ENCODE data around the gene ADARB1.

Gene ADARB1

DNA sequence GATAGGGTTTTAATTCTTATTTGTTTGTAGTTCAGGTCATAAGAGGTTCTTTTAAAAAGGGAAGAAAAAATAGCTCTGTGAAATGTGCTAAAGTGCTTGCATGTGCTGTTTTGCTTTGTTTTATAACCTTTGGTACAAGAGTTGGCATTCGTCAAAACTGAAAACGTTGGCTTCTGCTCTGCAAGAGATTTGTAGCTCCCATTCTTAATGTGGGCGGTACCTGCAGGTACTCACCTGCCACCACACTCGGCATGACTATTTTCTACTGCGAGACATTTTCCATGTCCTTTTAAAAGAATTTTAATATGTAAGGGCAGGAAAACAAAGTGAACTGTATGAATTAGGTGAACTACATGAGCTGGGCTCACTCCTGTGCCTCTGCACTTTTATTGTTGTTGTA lies 92.6 kb downstream of the ADARB1 start:
- DNase-seq: peak in 20 of 42 donors; percentile 23 to 77 (median 46)
- intact Hi-C loops (cut with DNase I): no loop called here

DNA sequence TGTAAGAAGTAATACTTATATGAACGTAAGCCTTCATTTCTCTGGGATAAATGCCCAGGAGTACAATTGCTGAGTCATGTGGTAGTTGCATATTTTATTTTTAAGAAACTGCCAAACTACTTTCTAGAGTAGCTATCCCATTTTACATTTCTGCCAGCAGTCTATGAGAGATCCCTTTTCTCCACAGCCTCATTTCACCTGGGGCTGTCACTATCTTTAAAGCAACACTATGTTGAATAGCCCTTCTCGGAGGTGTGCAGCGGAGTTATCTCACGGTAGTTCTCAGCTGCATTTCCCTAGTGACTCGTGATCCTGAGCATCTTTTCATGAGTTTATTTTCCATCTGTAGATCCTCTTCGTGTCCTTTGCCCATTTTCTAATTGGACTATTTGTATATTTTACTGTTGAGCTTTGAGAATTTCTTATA lies 93.4 kb downstream of the ADARB1 start:
- no peak for DNase-seq
- intact Hi-C loops (cut with DNase I): no loop called here

DNA sequence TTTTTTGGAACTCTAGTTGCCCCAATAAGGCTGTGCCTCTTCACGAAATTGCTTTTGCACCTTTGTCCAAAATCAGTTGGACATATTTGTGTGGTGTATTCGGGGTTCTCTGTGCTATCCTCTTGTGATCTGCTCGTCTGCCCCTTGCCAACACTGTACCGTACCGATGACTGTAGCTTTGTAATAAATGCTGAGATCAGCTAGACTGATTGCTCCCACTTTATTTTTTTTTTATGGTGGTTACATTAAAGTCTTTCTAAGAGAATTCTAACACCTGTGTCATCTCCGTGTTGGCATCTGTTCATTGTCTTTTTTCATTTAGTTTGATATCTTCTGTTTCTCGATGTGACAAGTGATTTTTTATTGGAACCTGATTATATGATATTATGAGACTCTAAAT lies 94.1 kb downstream of the ADARB1 start:
- intact Hi-C loops (cut with DNase I): no loop called here
- no peak for DNase-seq

DNA sequence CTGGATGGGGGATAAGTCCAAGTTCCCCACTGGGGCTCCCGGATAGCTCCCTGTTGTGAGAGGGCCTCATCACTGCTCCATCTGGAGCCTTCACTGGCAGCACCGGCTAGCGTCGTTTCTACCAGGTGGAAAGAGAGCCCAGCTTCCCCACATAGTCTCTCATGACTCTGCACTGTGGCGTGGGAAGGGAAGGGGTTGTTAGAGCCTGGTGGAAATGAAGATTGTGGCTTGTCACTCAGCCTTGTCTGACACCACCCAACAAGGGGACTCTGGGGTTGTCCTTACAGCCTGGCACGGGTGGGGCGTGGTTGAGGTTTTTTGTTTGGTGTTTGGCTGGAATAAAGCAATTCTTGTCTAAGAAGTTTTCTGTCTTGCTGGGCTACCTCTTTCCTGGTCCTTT lies 94.6 kb downstream of the ADARB1 start:
- intact Hi-C loops (cut with DNase I): no loop called here
- DNase-seq: peak in 3 of 42 donors; percentile 26 to 33 (median 32)

DNA sequence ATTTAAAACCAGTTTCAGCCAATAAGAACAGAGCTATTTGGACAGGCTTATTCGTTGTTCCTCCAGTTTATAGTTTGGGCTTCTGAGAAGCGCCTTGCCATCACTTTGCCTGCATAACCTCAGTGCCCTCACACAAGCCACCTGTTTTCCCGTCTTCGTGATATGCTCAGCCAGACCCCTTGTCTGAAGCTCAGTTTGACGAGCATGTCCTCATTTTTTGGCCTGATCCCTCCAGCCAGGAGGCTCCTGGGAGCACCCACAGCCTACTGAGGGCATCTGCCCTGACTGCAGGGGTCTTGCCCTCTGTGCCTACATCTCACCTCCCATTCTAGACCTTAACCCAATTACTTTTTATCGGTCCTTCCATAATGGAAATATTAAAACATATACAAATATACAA lies 95.3 kb downstream of the ADARB1 start:
- intact Hi-C loops (cut with DNase I): no loop called here

DNA sequence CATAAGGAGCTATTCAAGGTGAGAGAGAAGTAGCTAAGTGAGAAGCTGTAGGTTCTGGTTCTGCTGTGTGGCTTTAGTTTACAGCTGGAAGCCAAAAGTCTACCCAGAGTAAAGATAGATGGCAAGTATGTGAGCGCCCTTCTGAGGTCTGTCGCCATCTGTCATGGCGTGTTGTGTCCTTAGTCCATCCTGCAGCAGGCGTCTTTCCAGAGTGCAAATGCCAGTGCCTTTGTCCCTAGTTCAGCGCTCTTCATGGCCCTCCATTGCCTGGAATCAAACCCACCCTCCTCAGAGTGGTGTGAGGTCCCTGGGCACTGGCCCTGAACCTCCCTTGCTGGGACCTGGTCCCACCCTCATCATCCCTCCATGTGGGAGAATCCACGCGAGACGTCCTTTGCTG lies 96.6 kb downstream of the ADARB1 start:
- no peak for DNase-seq
- intact Hi-C loops (cut with DNase I): no loop called here

More for the DNA sequence above, 95.3 kb downstream of the ADARB1 start:
- DNase-seq: no peak

DNA sequence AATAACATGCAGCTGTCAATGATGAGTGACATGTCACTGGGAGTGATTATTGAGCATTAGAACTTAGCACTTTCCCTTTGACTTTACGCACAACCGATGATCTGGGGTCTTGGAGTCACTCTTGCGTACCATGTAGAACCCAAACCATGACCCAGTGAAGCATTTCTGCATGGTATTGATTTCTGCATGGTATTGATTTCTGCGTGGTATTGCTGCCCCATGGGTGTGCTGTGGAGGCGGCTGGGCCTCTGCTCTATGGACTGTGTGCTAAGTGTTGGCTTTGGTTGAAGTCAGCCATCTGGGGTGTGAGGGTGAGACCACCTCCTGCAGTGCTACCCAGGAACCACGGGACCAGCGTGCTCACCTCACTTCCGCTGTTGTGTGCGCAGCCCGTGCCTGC lies 98.0 kb downstream of the ADARB1 start:
- DNase-seq: no peak

DNA sequence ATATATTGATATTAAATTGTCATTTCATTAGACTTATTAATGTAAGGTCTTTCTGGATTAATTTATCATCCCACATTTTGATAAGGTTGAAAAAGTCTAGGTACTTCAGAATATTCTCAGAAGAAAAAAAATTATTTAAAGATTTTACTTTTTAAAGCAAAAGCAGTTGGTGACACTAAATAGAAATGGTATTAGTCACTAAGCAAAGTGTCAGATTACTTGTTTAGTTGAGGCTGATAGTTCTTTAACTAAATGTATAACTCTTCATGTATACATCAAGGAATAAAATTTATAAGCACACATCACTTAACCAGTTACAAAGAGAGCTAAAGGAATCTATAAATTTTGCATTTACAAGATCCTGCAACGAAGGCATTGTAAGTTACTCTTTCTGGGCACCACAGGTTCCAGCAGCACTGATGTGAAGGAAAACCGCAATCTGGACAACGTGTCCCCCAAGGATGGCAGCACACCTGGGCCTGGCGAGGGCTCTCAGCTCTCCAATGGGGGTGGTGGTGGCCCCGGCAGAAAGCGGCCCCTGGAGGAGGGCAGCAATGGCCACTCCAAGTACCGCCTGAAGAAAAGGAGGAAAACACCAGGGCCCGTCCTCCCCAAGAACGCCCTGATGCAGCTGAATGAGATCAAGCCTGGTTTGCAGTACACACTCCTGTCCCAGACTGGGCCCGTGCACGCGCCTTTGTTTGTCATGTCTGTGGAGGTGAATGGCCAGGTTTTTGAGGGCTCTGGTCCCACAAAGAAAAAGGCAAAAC lies 101.1 kb downstream of the ADARB1 start:
- intact Hi-C loops (cut with DNase I): no loop called here
- DNase-seq: no peak

More for the DNA sequence above, 98.0 kb downstream of the ADARB1 start:
- intact Hi-C loops (cut with DNase I): no loop called here

DNA sequence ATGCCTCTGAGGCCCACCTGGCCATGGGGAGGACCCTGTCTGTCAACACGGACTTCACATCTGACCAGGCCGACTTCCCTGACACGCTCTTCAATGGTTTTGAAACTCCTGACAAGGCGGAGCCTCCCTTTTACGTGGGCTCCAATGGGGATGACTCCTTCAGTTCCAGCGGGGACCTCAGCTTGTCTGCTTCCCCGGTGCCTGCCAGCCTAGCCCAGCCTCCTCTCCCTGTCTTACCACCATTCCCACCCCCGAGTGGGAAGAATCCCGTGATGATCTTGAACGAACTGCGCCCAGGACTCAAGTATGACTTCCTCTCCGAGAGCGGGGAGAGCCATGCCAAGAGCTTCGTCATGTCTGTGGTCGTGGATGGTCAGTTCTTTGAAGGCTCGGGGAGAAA lies 101.8 kb downstream of the ADARB1 start:
- intact Hi-C loops (cut with DNase I): no loop called here
- no peak for DNase-seq

DNA sequence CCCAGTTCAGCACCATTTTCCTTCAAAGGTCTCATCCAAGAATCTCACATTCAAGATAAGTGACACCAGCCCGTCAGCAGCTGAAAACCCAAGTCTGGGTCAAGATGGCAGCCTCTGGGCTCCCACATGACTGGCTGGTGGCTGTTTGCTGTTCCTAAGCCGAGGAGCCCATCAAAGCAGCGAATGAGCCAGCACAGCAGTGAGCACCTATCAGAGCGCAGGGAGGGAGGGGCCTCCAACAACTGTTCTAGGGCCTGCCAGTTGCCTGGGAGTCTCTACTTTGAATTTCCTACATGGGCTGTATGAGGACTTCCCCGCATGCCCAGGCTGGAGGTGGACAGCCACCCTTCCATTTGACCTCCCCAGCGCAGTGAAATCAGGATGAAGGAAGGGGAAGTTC lies 102.7 kb downstream of the ADARB1 start:
- no peak for DNase-seq
- intact Hi-C loops (cut with DNase I): no loop called here

DNA sequence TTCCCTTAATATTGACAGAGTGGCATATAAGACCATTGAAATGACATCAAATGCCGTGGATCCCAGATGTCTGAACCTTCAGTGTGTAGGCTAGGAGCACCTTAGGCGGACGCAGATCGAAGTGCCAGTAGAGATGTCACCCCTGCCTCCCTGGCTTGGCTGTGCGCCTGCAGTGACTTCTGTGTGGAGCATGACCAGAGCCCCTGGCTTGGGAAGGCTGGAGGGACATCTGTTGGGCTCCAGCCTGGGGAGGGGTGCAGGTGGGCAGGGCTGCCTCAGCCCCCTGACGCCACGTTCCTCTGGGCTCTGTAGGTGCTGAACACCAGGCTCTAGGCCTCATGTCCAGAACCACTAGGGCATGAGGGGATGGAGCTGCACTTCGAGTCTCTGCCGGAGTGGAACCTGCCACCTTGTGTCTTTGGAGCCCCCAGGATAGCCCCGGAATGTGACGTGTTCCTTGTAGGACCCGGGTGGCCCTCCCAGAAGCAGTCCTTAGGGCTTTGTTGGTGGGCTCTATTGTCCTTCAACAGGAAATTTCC lies 103.8 kb downstream of the ADARB1 start:
- no peak for DNase-seq
- intact Hi-C loops (cut with DNase I): no loop called here

DNA sequence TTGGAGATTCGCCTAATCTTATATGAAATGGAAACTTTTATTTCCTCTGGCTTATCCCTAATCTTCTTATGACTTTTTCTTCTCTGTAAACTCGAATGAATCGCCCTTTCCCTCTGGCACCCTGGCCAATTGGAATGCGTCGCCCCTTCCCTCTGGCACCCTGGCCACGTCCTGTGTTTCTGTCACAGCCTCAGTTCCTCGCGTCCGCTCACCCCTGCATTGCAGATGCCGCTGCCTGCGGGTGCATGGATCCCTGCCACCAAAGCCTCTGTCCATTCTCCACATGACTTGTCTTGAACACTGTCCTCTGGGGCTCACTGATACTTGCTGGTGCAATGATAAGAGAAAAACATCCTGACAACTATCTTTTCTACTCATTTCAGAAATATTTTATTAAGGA lies 104.6 kb downstream of the ADARB1 start:
- intact Hi-C loops (cut with DNase I): no loop called here
- DNase-seq: no peak

DNA sequence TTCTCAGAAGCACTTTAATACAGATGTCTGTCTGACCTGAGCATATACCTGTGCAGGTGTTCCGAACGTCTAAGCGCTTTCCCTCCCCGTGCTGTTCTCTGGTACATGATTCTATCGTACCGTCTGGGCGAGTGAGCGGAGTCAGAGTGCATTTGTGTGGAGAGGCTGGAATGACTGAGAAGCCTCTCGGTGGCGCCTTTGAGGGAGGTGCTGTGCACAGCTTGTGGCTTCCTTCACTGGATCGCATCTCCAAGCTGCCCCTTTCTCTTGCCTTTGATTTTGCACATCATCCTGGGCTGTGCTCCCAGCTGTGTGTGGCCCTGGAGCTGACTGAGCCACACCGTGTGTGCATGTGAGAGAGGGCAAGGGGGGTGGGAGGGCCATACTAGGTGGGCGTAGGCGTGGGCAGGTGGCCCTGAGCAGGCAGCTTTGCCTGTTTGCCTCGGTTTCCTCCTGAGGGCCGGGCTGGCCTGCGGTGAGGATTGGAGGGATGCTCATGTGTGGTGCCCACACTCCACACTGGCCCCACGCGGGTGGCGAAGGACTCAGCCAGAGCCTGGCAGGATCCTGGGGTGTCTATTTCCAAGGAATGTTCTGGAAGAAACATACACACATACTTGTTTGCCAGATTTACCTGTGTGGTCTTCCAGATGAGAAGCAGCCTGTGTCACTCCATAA lies 105.3 kb downstream of the ADARB1 start:
- no peak for DNase-seq
- intact Hi-C loops (cut with DNase I): no loop called here

DNA sequence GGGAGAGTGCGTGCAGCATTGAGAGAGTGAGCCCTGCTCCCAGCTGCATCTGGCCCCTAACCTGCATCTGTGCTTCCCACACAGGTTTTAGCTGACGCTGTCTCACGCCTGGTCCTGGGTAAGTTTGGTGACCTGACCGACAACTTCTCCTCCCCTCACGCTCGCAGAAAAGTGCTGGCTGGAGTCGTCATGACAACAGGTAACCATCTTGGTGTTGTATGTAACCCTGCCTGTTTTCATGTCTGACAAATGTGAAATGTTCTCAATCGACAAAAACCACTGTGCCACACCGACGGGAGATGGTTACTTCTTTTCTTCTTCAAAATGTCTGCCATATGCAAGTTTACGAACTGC lies 105.8 kb downstream of the ADARB1 start:
- DNase-seq: peak in 1 of 42 donors; percentile 9
- intact Hi-C loops (cut with DNase I): no loop called here

DNA sequence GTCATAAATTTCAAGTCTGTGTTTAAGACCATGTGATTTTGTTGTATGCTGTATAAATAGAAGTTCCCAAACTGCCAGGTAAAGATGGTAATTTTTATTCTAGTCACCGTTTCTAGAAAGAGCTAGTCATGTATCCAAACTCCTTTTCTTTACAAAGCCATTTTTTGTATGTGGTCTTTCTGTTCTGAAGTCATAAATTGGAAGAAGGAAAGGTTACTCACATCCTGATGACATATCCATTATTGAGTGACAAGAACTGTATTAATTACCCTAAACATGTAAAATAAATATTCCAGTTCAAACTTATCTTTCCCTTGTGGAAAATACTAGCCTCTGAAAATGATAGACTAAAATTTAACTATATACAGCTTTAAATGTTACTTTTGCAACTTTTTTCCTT lies 108.6 kb downstream of the ADARB1 start:
- DNase-seq: no peak
- intact Hi-C loops (cut with DNase I): no loop called here

DNA sequence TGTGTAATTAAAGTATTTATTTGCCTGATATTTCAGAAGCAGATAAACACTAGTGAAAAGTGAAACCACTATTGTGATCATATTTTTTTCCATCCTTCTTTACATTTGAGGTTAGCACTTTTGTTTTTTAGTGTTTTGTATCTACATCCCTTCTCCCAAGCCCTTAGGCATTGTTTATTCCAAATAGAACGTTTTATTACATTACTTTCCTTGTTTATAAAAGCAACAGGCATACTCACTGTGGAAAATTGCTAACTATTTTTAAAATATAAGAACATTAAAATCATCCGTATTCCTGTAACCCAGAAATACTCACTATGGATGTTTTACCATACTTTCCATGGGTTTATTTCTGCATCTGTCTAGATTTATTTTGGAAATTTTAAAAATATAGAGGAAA lies 109.5 kb downstream of the ADARB1 start:
- intact Hi-C loops (cut with DNase I): no loop called here
- DNase-seq: no peak

DNA sequence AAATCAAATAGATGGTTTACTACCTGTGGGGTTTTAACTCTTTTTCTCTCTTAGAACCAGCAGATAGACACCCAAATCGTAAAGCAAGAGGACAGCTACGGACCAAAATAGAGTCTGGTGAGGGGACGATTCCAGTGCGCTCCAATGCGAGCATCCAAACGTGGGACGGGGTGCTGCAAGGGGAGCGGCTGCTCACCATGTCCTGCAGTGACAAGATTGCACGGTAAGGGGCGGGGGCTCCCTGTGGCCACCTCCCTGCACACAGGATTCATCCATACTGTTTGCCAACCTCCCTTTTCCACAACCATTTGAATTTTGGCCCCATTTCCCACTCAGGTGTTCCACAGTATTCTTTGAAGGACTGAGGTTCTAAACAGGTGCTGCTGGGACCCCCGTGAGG lies 110.5 kb downstream of the ADARB1 start:
- DNase-seq: no peak
- intact Hi-C loops (cut with DNase I): no loop called here

DNA sequence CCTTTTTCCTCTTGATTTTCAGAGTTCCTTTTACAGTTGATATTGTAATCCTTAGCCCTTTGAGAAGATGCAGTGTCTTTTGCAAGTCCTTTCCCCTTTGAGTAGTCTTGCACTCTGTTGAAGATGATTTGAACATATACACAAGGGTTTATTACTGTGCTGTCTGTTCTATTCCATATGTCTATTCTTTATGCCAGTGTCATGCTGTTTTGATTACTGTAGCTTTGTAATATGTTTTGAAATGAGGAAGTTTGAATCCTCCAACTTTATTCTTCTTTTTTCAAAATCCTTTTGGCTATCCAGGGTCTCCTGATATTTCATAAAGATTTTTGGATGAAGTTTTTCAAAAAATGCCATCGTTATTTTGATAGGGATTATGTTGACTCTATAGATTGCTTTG lies 112.3 kb downstream of the ADARB1 start:
- intact Hi-C loops (cut with DNase I): no loop called here
- DNase-seq: no peak

DNA sequence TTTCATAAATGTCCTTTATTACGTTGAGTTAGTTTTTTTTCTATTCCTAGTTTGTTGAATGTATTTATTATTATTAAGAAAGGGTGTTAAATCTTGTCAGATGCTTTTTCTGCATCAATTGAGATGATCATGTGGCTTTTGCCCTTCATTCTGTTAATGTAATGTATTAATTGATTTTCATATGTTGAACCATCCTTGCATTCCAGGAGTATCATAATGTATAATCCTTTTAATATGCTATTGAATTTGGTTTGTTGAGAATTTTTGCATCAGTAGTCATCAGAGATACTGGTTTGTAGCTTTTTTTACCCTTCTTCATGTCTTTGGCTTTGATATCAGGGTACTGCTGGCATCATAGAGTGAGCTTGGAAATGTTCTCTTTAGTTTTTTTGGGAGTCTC lies 113.3 kb downstream of the ADARB1 start:
- DNase-seq: no peak

DNA sequence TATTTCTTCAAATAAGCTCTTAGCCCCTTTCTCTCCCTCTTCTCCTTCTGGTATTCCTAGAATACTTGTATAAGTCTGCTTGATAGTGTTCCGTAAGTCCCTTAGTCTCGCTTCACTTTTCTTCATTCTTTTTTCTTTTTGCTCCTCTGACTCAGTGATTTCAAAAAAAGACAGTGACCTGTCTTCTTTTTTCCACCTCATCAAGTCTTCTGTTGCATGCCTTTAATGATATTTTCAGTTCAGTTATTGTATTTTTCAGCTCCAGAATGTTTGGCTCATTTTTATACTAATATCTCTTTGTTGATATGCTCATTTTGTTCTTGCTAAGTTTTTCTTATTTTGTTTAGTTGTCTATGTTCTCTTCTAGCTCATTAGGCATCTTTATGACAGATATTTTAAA lies 115.6 kb downstream of the ADARB1 start:
- DNase-seq: no peak
- intact Hi-C loops (cut with DNase I): no loop called here

More for the DNA sequence above, 113.3 kb downstream of the ADARB1 start:
- intact Hi-C loops (cut with DNase I): no loop called here

DNA sequence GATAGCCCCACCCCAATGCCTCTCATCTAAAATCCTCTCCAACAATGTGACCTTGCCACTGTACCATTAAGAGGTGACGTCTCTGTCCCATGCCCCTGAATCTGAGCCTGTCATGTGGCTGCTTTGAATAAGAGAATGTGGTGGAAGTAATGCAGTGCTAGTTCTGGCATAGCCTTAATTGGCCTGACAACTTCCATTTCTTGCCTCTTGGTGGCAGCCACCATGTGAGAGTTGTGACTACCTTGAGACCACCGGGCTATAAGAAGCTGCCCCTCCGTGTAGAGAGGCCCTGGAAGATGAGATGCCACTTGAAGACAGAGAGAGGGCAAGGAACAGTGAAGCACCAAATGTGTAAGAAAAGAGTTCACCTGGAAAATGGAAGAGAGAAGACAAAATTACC lies 118.0 kb downstream of the ADARB1 start:
- intact Hi-C loops (cut with DNase I): no loop called here
- DNase-seq: no peak
